Loucy (cell line): ENCODE measurements around the gene PINK1.

Experiments used
- H2AFZ ChIP-seq: fragments of 200-600 bp; sonication (generic); 2 replicates; pipeline ENCODE4 v1.6.0; 2016; ENCODE audit warnings: antibody characterized with exemption, mild to moderate bottlenecking, low read length, moderate library complexity
- H3F3A ChIP-seq: fragments of 200-600 bp; 2 replicates; pipeline ENCODE4 v1.6.0; 2016; ENCODE audit warnings: antibody characterized with exemption, low read depth, mild to moderate bottlenecking
- H3K27me3 ChIP-seq: fragments of 200-600 bp; sonication (generic); 2 replicates; pipeline ENCODE4 v1.6.1; 2014; ENCODE audit warnings: low read length, mild to moderate bottlenecking; ENCODE audit not compliant: insufficient read depth, poor library complexity, severe bottlenecking
- H3K36me3 ChIP-seq: fragments of 200-600 bp; sonication (generic); 2 replicates; pipeline ENCODE4 v1.6.1; 2016; ENCODE audit warnings: low read length; ENCODE audit not compliant: insufficient read depth
- H3K4me1 ChIP-seq: fragments of 200-600 bp; sonication (generic); 2 replicates; pipeline ENCODE4 v1.5.1; 2014; ENCODE audit warnings: low read length, mild to moderate bottlenecking; ENCODE audit not compliant: insufficient read depth, poor library complexity, severe bottlenecking
- H3K4me2 ChIP-seq: fragments of 200-600 bp; sonication (generic); 2 replicates; pipeline ENCODE4 v1.6.0; 2014; ENCODE audit warnings: antibody characterized with exemption, low read length, low read depth, mild to moderate bottlenecking; ENCODE audit not compliant: poor library complexity, severe bottlenecking
- H3K4me3 ChIP-seq: fragments of 200-600 bp; sonication (generic); 2 replicates; pipeline ENCODE4 v1.5.1; 2014; ENCODE audit warnings: low read length, mild to moderate bottlenecking, mixed read lengths; ENCODE audit not compliant: poor library complexity, severe bottlenecking
- H3K79me2 ChIP-seq: fragments of 200-600 bp; sonication (generic); 2 replicates; pipeline ENCODE4 v1.6.1; 2014; ENCODE audit warnings: low read length; ENCODE audit not compliant: insufficient read depth
- H3K9ac ChIP-seq: fragments of 200-600 bp; sonication (generic); 2 replicates; pipeline ENCODE4 v1.6.0; 2014; ENCODE audit warnings: mild to moderate bottlenecking, low read depth, low read length, moderate library complexity; ENCODE audit not compliant: poor library complexity, severe bottlenecking
- H3K9me2 ChIP-seq: fragments of 200-600 bp; sonication (generic); replicated peaks from 2 replicates; pipeline ENCODE4 v1.6.1; 2016; ENCODE audit warnings: low read depth, low read length, mixed read lengths
- H3K9me3 ChIP-seq: fragments of 200-600 bp; sonication (generic); 2 replicates; pipeline ENCODE4 v1.6.1; 2014; ENCODE audit warnings: mild to moderate bottlenecking, antibody characterized with exemption, low read length, low read depth; ENCODE audit not compliant: insufficient read depth
- H4K20me1 ChIP-seq: fragments of 200-600 bp; sonication (generic); 2 replicates; pipeline ENCODE4 v1.6.0; 2014; ENCODE audit warnings: antibody characterized with exemption, low read length, mild to moderate bottlenecking; ENCODE audit not compliant: insufficient read depth, poor library complexity, severe bottlenecking
- EZH2phosphoT487 ChIP-seq: fragments of 200-600 bp; IDR thresholded peaks from 2 replicates; pipeline ENCODE4 v1.6.1; 2018; ENCODE audit warnings: antibody characterized with exemption, mild to moderate bottlenecking, moderate library complexity, borderline replicate concordance
- TF ChIP-seq, protein P1 (sequence below): fragments of 200-600 bp; sonication (generic); conservative IDR thresholded peaks from 2 replicates; pipeline ENCODE4 v1.5.1; 2014; ENCODE audit warnings: mild to moderate bottlenecking, antibody characterized with exemption, low read length

Gene PINK1

DNA sequence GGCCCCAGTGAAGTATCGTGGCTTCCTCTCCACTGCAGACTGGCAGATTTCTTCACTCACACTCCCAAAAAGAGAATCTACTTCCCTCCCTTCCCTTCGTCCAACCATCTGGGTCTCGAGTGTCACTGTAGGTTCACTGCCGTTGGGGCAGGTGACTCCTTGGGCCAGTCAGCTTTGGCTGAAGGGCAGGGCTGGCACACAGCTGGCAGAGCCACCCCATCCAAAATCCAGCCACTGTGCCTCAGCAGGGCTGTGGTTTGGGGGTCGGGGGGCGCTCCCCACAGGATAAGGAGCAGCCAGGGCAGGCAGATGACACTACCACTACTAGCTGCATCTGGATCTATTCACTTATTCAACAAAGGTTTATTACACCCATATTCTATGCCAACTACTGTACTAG is 9.8 kb downstream of the PINK1 start:
- no peaks in the 10 kb centered on the region for H3K4me1 ChIP-seq
- H3K4me2 ChIP-seq: no peak overlapping the region
- H3F3A ChIP-seq: no peaks in the 10 kb centered on the region
- no peaks in the 10 kb centered on the region for H4K20me1 ChIP-seq
- H3K79me2 ChIP-seq: no peaks in the 10 kb centered on the region
- H3K9ac ChIP-seq: no peak overlapping the region
- no peak overlapping the region for H3K4me3 ChIP-seq
- no peak overlapping the region for H2AFZ ChIP-seq
- no peaks in the 10 kb centered on the region for H3K27me3 ChIP-seq
- H3K9me3 ChIP-seq: no peaks in the 10 kb centered on the region
- H3K9me2 ChIP-seq: no peaks in the 10 kb centered on the region
- TF ChIP-seq, protein P1, sequence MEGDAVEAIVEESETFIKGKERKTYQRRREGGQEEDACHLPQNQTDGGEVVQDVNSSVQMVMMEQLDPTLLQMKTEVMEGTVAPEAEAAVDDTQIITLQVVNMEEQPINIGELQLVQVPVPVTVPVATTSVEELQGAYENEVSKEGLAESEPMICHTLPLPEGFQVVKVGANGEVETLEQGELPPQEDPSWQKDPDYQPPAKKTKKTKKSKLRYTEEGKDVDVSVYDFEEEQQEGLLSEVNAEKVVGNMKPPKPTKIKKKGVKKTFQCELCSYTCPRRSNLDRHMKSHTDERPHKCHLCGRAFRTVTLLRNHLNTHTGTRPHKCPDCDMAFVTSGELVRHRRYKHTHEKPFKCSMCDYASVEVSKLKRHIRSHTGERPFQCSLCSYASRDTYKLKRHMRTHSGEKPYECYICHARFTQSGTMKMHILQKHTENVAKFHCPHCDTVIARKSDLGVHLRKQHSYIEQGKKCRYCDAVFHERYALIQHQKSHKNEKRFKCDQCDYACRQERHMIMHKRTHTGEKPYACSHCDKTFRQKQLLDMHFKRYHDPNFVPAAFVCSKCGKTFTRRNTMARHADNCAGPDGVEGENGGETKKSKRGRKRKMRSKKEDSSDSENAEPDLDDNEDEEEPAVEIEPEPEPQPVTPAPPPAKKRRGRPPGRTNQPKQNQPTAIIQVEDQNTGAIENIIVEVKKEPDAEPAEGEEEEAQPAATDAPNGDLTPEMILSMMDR: no peak
- TF ChIP-seq EZH2phosphoT487: no peak
- peaks cover 2% of the 10 kb centered on the region; the same call in 1 of the 2 replicates for H3K36me3 ChIP-seq

DNA sequence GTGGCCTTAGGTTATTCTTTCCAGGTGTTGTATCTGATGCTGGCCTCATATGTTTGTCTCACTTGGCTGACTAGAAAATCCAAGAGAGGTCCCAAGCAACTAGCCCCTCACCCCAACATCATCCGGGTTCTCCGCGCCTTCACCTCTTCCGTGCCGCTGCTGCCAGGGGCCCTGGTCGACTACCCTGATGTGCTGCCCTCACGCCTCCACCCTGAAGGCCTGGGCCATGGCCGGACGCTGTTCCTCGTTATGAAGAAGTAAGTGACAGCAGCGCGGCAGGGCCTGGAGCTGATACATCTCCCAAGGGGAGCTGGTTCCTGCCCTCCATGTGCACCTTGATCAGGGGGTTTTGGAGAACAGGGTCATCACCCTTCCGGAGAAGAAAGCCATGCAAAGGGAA is 11.2 kb downstream of the PINK1 start:
- peaks cover 16% of the 10 kb centered on the region; the same call in 1 of the 2 replicates for H3K36me3 ChIP-seq
- TF ChIP-seq, protein P1: no peak
- no peak for TF ChIP-seq EZH2phosphoT487
- no peak overlapping the region for H3K4me2 ChIP-seq

DNA sequence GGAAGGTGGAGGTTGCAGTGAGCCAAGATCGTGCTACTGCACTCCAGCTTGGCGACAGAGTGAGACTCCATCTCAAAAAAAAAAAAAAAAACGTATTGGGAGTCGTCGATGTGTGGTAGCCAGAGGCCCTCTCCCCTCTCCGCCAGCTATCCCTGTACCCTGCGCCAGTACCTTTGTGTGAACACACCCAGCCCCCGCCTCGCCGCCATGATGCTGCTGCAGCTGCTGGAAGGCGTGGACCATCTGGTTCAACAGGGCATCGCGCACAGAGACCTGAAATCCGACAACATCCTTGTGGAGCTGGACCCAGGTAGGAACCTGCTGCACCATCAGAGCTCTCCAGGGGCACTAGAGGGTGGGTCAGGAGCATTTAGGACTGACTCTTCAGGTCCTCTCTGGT is 12.2 kb downstream of the PINK1 start:
- no peak overlapping the region for H3K9ac ChIP-seq
- no peaks in the 10 kb centered on the region for H3K9me3 ChIP-seq
- H3K27me3 ChIP-seq: no peaks in the 10 kb centered on the region
- H3K4me1 ChIP-seq: no peaks in the 10 kb centered on the region
- no peaks in the 10 kb centered on the region for H4K20me1 ChIP-seq
- no peaks in the 10 kb centered on the region for H3K9me2 ChIP-seq
- no peak overlapping the region for H3K4me3 ChIP-seq
- no peaks in the 10 kb centered on the region for H3F3A ChIP-seq
- H3K79me2 ChIP-seq: no peaks in the 10 kb centered on the region
- TF ChIP-seq, protein P1: no peak
- TF ChIP-seq EZH2phosphoT487: no peak
- peaks cover 25% of the 10 kb centered on the region; the same call in 1 of the 2 replicates for H3K36me3 ChIP-seq
- H2AFZ ChIP-seq: no peak overlapping the region
- H3K4me2 ChIP-seq: no peak overlapping the region

More for the DNA sequence above, 11.2 kb downstream of the PINK1 start:
- H2AFZ ChIP-seq: no peak overlapping the region
- H3K4me3 ChIP-seq: no peak overlapping the region
- no peaks in the 10 kb centered on the region for H3K4me1 ChIP-seq
- no peaks in the 10 kb centered on the region for H3K9me3 ChIP-seq
- no peak overlapping the region for H3K9ac ChIP-seq
- no peaks in the 10 kb centered on the region for H3K27me3 ChIP-seq
- no peaks in the 10 kb centered on the region for H3F3A ChIP-seq
- H4K20me1 ChIP-seq: no peaks in the 10 kb centered on the region
- H3K9me2 ChIP-seq: no peaks in the 10 kb centered on the region
- H3K79me2 ChIP-seq: no peaks in the 10 kb centered on the region
